ENCODE results near the gene CLTCL1. TPM values are rescaled to one million over a fixed set of nuclear protein-coding genes. Genes with fewer than 3 reads are reported as not detected.

CLTCL1 gene
- polyA plus RNA-seq, 1 donor = 2.2 TPM

DNA sequence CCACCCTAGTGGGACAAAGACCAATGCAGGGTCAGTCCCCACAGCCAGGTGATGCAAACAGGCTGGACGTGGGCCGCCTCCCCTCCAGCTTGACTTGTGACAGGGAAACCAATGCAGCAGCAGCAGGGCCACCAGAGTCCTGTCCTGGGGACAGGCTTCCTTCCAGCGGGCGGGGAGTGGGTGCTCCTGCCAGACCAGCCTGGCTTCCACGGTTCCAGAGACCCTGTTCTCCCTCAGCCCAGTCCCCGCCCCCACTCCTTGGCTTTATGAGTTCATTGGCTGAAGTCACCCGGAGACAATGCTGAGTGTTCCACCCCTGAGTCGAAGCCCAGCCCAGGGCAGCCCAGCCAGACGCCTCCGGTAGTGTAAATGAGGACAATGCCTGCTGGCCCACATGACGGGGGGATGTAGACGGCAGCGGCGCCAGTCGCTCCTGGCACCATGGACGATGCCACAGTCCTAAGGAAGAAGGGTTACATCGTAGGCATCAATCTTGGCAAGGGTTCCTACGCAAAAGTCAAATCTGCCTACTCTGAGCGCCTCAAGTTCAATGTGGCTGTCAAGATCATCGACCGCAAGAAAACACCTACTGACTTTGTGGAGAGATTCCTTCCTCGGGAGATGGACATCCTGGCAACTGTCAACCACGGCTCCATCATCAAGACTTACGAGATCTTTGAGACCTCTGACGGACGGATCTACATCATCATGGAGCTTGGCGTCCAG, 160.4 kb downstream of the CLTCL1 start, which contains the start of gene TSSK2:
TSSK2 (plus strand) TSS at position 350 of the 726 bp plus-strand sequence; CDS start at position 442, 92 bp downstream.
- Histone ChIP-seq H3K36me3 (ENCODE audit: control insufficient read depth, insufficient read depth, low read length) (peaks cover 30% of the 10 kb centered on the region), H3K4me3 (ENCODE audit: low read length) (no peak within 1 kb of the TSS)
- WGBS (ENCODE audit: insufficient coverage, low lambda C conversion rate) = 100% methylated on average over 3 of the region's 27 CpGs

DNA sequence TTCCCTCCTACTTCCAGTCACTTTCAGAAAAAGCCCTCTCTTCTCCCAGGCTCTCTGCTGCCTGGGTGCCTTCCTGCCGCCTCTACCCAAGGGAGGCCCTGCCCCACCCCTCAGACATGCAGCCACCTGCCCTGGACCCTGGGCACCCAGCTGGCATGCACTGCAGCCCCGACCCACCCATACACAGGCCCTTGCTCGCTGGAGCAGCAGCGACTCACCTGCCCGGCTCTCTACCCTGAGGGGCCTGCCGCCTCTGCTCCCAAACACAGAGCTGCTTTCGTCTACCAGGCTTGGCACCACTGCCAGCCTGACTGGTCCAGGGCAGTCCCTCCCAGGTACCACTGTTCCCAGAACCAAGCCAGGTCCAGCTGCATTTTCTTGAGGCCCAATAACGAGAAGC, 161.6 kb downstream of the CLTCL1 start:
- H3K36me3 ChIP-seq (ENCODE audit: control insufficient read depth, insufficient read depth, low read length) = peaks cover 22% of the 10 kb centered on the region
- H3K9me3 ChIP-seq (ENCODE audit: control insufficient read depth, low read depth, low read length) = no peaks in the 10 kb centered on the region
- no peak overlapping the region for H3K4me3 ChIP-seq (ENCODE audit: low read length)
- no peak overlapping the region for H3K27ac ChIP-seq (ENCODE audit: low read length)
- H3K27me3 ChIP-seq (ENCODE audit: control insufficient read depth, insufficient read depth, low read length) = no peaks in the 10 kb centered on the region
- no peak for DNase-seq
- H3K4me1 ChIP-seq (ENCODE audit: control insufficient read depth, insufficient read depth, low read length) = peaks cover 3% of the 10 kb centered on the region
- no CpG with 5 or more reads among the region's 8 CpGs for WGBS (ENCODE audit: insufficient coverage, low lambda C conversion rate)

More for the DNA sequence above, 160.4 kb downstream of the CLTCL1 start, which contains the start of gene TSSK2:
- no peak for DNase-seq
- H3K27me3 ChIP-seq (ENCODE audit: control insufficient read depth, insufficient read depth, low read length) = no peaks in the 10 kb centered on the region
- peaks cover 3% of the 10 kb centered on the region for H3K4me1 ChIP-seq (ENCODE audit: control insufficient read depth, insufficient read depth, low read length)
- H3K27ac ChIP-seq (ENCODE audit: low read length) = no peak within 1 kb of the TSS
- H3K9me3 ChIP-seq (ENCODE audit: control insufficient read depth, low read depth, low read length) = no peaks in the 10 kb centered on the region

Other genes starting within 250 kb of the CLTCL1 start
- gene DGCR2, start 169.3 kb downstream of the CLTCL1 start, polyA plus RNA-seq = 53.1 TPM
- gene TSSK2, start 160.4 kb downstream of the CLTCL1 start, polyA plus RNA-seq = not detected
- 10.8 TPM for gene ESS2, start 147.1 kb downstream of the CLTCL1 start, polyA plus RNA-seq
- gene GSC2, start 141.4 kb downstream of the CLTCL1 start, polyA plus RNA-seq = not detected
- gene SLC25A1, start 113.0 kb downstream of the CLTCL1 start, polyA plus RNA-seq = 164 TPM
- 29.6 TPM for gene HIRA, start 140.0 kb upstream of the CLTCL1 start, polyA plus RNA-seq
- 30.8 TPM for gene MRPL40, start 140.8 kb upstream of the CLTCL1 start, polyA plus RNA-seq
- gene C22orf39, start 156.0 kb upstream of the CLTCL1 start, polyA plus RNA-seq = 34.3 TPM
- 51.1 TPM for gene UFD1, start 187.5 kb upstream of the CLTCL1 start, polyA plus RNA-seq
- gene CDC45, start 188.2 kb upstream of the CLTCL1 start, polyA plus RNA-seq = 8.7 TPM
- 12.4 TPM for gene CLDN5, start 232.7 kb upstream of the CLTCL1 start, polyA plus RNA-seq